ENCODE results near the gene GAPT.

The GAPT gene

GRCh38 chr5:58482536-58482935, 8.7 kb upstream of the GAPT start:
- POLR2A ChIA-PET = no interaction called here
- no peak for DNase-seq (ENCODE audit: low read depth, low spot score)
- CTCF ChIA-PET = no interaction called here
- no peak overlapping the region for H3K4me3 ChIP-seq (ENCODE audit: low read depth, low read length)
- no peak for TF ChIP-seq CTCF (IDR thresholded peaks at IDR 0.05; ENCODE audit: insufficient read depth, low read length, missing control alignments)

- no peak overlapping the region for H3K4me3 ChIP-seq (ENCODE audit: low read depth, low read length)
- DNase-seq (ENCODE audit: low read depth, low spot score) = no peak
- CTCF ChIA-PET = no interaction called here
- POLR2A ChIA-PET = no interaction called here
- no peak for TF ChIP-seq CTCF (IDR thresholded peaks at IDR 0.05; ENCODE audit: insufficient read depth, low read length, missing control alignments)
Observed at GRCh38 chr5:58484505-58484904, 6.7 kb upstream of the GAPT start.

DNA sequence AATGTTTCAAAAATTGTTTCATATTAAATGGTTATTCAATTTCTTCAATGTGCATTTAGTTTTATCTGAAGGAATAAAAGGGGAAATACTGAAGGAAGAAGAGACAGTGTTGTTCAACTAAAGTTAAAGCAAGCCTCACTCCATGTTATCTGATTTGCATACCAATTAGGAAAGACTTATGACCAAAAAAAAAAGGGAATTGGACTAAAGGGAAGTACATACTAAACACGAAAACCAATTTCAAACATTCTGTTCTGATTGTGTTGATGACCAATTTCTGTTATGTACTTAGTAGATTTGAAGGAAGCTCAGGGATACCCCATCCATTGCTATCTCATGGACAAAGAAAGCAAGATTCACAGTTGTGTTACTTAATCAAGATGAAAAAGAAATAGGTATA, 4.9 kb upstream of the GAPT start:
- CTCF ChIA-PET = interaction anchor here (0.7 to 1.7 kb wide), 4 partner anchors 11 to 1188 kb away, joined by 3 to 5 read pairs (median 3); no protein-coding TSS in a partner anchor
- POLR2A ChIA-PET = no interaction called here
- no peak overlapping the region for H3K4me3 ChIP-seq (ENCODE audit: low read depth, low read length)
- no peak for TF ChIP-seq CTCF (IDR thresholded peaks at IDR 0.05; ENCODE audit: insufficient read depth, low read length, missing control alignments)
- no peak for DNase-seq (ENCODE audit: low read depth, low spot score)

DNA sequence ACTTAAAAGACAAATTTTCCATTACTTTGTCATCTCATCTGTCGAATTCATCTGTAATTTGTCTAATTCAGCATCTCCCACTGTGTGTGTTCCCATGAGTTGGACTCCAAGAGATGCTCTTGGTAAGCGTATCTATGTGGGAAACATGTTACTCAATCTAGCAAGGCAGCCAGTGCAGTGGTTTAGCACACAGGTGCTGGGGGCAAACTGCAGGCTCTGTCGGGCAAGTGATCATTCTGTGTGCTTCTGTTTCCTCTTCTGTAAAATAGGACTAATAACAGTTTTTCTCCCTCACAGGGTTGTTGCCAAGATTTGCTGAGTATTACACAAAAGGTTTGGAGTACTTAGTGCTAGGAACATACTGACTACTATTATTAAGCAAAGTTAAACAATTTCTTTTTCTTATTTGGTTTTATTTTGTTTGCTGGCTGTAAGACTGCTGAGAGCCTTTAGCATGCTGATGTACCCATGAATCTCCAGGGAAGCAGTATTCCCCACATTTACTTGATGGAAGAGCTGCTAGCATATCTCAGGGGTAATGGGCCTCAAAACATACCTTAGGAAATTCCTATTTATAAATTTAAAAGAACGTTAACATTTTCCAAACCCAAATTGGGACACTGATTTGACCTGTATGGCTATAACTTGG, 709 bp upstream of the GAPT start:
- ChIA-PET CTCF (interaction anchor here (2.3 to 14.0 kb wide), 2 partner anchors 9 to 360 kb away, joined by 8 to 202 read pairs; no protein-coding TSS in a partner anchor), POLR2A (no interaction called here)
- TF ChIP-seq CTCF (IDR thresholded peaks at IDR 0.05; ENCODE audit: insufficient read depth, low read length, missing control alignments) = no peak
- H3K4me3 ChIP-seq (ENCODE audit: low read depth, low read length) = no peak overlapping the region
- DNase-seq (ENCODE audit: low read depth, low spot score) = no peak

- H3K4me3 ChIP-seq (ENCODE audit: low read depth, low read length) = no peak overlapping the region
- ChIA-PET POLR2A (no interaction called here), CTCF (interaction anchor here (14.0 kb wide), 1 partner anchor 357 kb away, joined by 202 read pairs; no protein-coding TSS in a partner anchor)
- TF ChIP-seq CTCF (IDR thresholded peaks at IDR 0.05; ENCODE audit: insufficient read depth, low read length, missing control alignments) = no peak
- DNase-seq (ENCODE audit: low read depth, low spot score) = no peak
Observed at GRCh38 chr5:58493141-58493540, 1.9 kb downstream of the GAPT start.

DNA sequence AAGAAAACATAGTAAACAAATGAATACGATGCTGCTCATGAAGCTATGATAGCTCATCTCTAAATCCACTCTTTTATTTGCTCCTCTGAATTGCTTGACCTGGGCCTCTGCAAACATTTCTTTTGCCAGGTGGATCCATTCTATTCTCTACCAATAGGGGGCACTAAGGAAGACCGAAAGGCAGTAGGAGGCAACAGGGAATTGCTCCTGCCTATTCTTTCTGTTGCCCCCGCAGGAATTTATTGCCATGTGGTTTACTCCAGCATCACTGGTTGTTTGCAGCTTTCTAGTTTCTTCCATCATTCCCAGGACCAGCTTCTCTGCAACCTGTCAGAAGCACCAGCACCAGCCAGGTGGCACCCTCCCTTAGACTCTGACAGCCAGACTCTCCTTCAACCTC, 5.3 kb downstream of the GAPT start:
- CTCF ChIA-PET = interaction anchor here (1.0 to 14.0 kb wide), 4 partner anchors 10 to 354 kb away, joined by 3 to 202 read pairs (median 19); no protein-coding TSS in a partner anchor
- TF ChIP-seq CTCF (IDR thresholded peaks at IDR 0.05; ENCODE audit: insufficient read depth, low read length, missing control alignments) = no peak
- no peak overlapping the region for H3K4me3 ChIP-seq (ENCODE audit: low read depth, low read length)
- POLR2A ChIA-PET = no interaction called here
- no peak for DNase-seq (ENCODE audit: low read depth, low spot score)

Measured in AG04449 (cell line).